Measurements from ENCODE around the gene CRACR2A.

CRACR2A gene

DNA sequence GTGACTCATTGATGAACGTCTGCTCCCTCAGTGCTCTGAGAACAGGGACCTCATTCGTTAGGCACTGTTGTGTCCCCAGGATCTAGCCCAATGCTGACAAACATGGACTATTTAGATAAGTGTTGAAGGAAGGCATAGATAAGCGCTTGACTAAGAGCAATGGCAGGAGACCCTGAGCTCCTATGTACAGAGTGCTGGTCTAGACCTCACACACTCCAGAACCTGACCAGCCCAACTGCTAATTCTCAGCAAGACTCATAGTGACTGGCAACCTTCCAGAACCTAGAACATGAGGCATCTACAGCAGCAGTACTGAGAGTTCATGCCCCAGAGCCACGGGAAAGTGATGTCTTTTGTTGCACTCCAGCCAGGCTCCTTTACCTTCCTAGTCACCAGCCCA is 69.2 kb downstream of the CRACR2A start:
- TF ChIP-seq CREB1 (IDR thresholded peaks at IDR 0.05; ENCODE audit: low read depth) (no peak), FOXM1 (IDR thresholded peaks at IDR 0.05; ENCODE audit: borderline replicate concordance, low read depth) (no peak), ZBTB7A (IDR thresholded peaks at IDR 0.05; ENCODE audit: low read depth) (no peak), RAD21 (IDR thresholded peaks at IDR 0.05; ENCODE audit: low read depth) (no peak), YY1 (IDR thresholded peaks at IDR 0.05; ENCODE audit: low read depth) (no peak), CEBPB (IDR thresholded peaks at IDR 0.05) (no peak), TAF1 (IDR thresholded peaks at IDR 0.05; ENCODE audit: low read depth) (no peak), EGR1 (IDR thresholded peaks at IDR 0.05) (no peak), NFIC (IDR thresholded peaks at IDR 0.05) (no peak), TCF12 (IDR thresholded peaks at IDR 0.05; ENCODE audit: low read depth) (no peak), EP300 (IDR thresholded peaks at IDR 0.05; ENCODE audit: borderline replicate concordance) (no peak)
- TF ChIP-seq, protein P1, sequence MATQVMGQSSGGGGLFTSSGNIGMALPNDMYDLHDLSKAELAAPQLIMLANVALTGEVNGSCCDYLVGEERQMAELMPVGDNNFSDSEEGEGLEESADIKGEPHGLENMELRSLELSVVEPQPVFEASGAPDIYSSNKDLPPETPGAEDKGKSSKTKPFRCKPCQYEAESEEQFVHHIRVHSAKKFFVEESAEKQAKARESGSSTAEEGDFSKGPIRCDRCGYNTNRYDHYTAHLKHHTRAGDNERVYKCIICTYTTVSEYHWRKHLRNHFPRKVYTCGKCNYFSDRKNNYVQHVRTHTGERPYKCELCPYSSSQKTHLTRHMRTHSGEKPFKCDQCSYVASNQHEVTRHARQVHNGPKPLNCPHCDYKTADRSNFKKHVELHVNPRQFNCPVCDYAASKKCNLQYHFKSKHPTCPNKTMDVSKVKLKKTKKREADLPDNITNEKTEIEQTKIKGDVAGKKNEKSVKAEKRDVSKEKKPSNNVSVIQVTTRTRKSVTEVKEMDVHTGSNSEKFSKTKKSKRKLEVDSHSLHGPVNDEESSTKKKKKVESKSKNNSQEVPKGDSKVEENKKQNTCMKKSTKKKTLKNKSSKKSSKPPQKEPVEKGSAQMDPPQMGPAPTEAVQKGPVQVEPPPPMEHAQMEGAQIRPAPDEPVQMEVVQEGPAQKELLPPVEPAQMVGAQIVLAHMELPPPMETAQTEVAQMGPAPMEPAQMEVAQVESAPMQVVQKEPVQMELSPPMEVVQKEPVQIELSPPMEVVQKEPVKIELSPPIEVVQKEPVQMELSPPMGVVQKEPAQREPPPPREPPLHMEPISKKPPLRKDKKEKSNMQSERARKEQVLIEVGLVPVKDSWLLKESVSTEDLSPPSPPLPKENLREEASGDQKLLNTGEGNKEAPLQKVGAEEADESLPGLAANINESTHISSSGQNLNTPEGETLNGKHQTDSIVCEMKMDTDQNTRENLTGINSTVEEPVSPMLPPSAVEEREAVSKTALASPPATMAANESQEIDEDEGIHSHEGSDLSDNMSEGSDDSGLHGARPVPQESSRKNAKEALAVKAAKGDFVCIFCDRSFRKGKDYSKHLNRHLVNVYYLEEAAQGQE (IDR thresholded peaks at IDR 0.05; ENCODE audit: low read depth) = no peak
- TF ChIP-seq, protein P2, sequence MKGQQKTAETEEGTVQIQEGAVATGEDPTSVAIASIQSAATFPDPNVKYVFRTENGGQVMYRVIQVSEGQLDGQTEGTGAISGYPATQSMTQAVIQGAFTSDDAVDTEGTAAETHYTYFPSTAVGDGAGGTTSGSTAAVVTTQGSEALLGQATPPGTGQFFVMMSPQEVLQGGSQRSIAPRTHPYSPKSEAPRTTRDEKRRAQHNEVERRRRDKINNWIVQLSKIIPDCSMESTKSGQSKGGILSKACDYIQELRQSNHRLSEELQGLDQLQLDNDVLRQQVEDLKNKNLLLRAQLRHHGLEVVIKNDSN (IDR thresholded peaks at IDR 0.05) = no peak
- TF ChIP-seq, protein P3, sequence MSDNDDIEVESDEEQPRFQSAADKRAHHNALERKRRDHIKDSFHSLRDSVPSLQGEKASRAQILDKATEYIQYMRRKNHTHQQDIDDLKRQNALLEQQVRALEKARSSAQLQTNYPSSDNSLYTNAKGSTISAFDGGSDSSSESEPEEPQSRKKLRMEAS (IDR thresholded peaks at IDR 0.05) = no peak

DNA sequence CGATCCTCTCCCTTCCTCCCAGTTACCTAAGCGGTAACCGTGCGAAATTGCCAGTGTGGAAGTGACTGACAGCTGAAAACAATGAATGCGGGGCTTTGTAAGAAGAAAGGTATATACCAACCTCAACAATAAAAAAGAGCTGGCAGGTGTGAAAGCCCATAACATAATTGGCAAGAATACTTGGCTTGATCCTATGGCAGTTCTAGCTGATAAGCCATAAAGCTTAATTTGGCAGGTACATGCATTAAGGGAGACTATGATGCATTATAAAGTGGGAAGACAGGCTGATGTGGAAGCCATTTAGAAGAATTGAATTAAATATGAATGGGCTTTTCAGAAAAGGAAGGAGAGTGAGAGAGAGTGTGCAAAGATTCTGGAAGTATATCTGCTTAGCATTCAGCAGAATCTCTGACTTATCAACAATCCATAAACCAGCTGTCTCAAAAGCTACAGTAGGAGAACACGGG is 71.3 kb downstream of the CRACR2A start:
- TF ChIP-seq CEBPB (IDR thresholded peaks at IDR 0.05) (no peak), EP300 (IDR thresholded peaks at IDR 0.05; ENCODE audit: borderline replicate concordance) (no peak), FOXM1 (IDR thresholded peaks at IDR 0.05; ENCODE audit: borderline replicate concordance, low read depth) (no peak), EGR1 (IDR thresholded peaks at IDR 0.05) (no peak), YY1 (IDR thresholded peaks at IDR 0.05; ENCODE audit: low read depth) (no peak), TCF12 (IDR thresholded peaks at IDR 0.05; ENCODE audit: low read depth) (no peak), RAD21 (IDR thresholded peaks at IDR 0.05; ENCODE audit: low read depth) (no peak), NFIC (IDR thresholded peaks at IDR 0.05) (no peak), TEAD4 (IDR thresholded peaks at IDR 0.05) (no peak)
- TF ChIP-seq, protein P1 (IDR thresholded peaks at IDR 0.05; ENCODE audit: low read depth) = no peak
- TF ChIP-seq, protein P2 (IDR thresholded peaks at IDR 0.05) = no peak

DNA sequence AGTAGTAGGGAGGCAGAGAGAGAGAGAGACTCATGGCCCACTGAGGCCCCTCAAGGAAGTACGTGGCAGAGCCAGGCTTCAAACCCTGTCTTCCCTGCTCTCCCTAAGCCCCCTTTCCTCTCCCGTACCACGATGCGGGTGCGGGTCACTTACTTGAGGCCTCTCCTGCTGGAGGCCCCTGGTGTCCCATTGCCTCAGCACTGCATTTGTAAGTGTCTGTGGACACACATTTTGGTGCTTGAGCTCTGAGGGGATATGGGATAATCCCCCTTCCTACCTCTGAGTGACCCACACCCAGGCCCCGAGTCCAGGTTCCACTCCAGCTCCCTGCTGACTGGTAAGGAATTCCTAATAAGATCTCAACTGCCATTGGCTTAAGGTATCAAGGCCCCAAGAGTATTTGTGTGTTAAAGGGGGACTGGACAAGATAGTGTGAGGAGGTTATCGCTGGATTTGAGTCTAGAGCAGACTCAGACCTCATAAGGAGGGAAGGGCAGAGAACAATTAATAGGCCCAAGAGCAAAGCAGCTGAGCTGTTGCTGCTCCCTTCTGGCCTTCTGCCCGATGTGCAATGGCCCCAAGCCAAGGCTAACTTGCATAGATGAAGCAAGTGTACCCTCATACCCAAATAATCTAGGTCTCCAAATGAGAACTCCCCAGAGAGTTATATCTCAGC is 71.9 kb downstream of the CRACR2A start:
- TF ChIP-seq CEBPB (IDR thresholded peaks at IDR 0.05) (no peak), FOXM1 (IDR thresholded peaks at IDR 0.05; ENCODE audit: borderline replicate concordance, low read depth) (no peak), RAD21 (IDR thresholded peaks at IDR 0.05; ENCODE audit: low read depth) (no peak), EP300 (IDR thresholded peaks at IDR 0.05; ENCODE audit: borderline replicate concordance) (no peak), TAF1 (IDR thresholded peaks at IDR 0.05; ENCODE audit: low read depth) (no peak), ZBTB7A (IDR thresholded peaks at IDR 0.05; ENCODE audit: low read depth) (no peak), CREB1 (IDR thresholded peaks at IDR 0.05; ENCODE audit: low read depth) (no peak), EGR1 (IDR thresholded peaks at IDR 0.05) (no peak), TEAD4 (IDR thresholded peaks at IDR 0.05) (no peak), NFIC (IDR thresholded peaks at IDR 0.05) (no peak), TCF12 (IDR thresholded peaks at IDR 0.05; ENCODE audit: low read depth) (no peak), YY1 (IDR thresholded peaks at IDR 0.05; ENCODE audit: low read depth) (no peak)
- TF ChIP-seq, protein P2 (IDR thresholded peaks at IDR 0.05) = no peak
- TF ChIP-seq, protein P3 (IDR thresholded peaks at IDR 0.05) = no peak
- TF ChIP-seq, protein P1 (IDR thresholded peaks at IDR 0.05; ENCODE audit: low read depth) = no peak

Data from Ishikawa (cell line).